Measurements from ENCODE around the gene ITPR1. TPM values are rescaled to one million over a fixed set of nuclear protein-coding genes. Genes with fewer than 3 reads are reported as not detected.
A peak's percentile ranks its signal among the peaks of the same experiment; 100 is the strongest.

The ITPR1 gene
- total and polyA plus RNA-seq, 2 experiments from 2014 or later: 6.8 to 21.0 TPM

DNA sequence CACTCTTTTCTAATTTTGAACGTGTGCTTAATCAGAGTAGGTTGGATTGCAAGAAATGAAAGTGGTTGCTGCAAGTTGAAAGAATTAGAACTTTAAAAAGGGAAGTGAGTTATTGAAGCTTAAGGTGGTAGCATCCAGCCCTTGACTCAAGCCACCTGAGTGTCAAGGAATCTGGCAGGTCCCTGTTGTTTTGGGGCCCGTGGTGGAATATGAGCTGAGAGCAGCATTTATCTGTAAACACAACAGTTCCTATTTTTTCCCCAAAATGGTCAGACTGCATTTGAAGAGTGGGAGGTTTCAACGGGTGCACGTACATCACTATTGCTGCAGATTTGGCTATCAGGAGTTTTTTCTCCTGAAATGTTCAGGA lies 1.7 kb downstream of the ITPR1 start:
- TF ChIP-seq JUNB (IDR thresholded peaks at IDR 0.05; ENCODE audit: unreplicated experiment) (no peak), ZNF331 (CRISPR knock-in tag; IDR thresholded peaks at IDR 0.05; ENCODE audit: low read depth) (no peak), EZH2 (IDR thresholded peaks at IDR 0.05; ENCODE audit: low read depth, unreplicated experiment) (no peak)
- no peak overlapping the region for H3K27ac Mint-ChIP-seq
- peak overlapping the region; percentile 89; the same call in 1 of the 3 replicates for H3K4me3 Mint-ChIP-seq
- H3K4me2 ChIP-seq: peak overlapping the region; percentile 95
- no peaks in the 10 kb centered on the region for H3K79me2 ChIP-seq (replicated peaks; ENCODE audit: insufficient read depth)
- no peaks in the 10 kb centered on the region for H3K9me2 ChIP-seq (ENCODE audit: insufficient read depth)
- H3K4me1 ChIP-seq (ENCODE audit: insufficient read depth): peaks cover 5% of the 10 kb centered on the region; the same call in 1 of the 2 replicates
- peaks cover 20% of the 10 kb centered on the region for H3K27me3 Mint-ChIP-seq (ENCODE audit: insufficient read depth, low read depth, poor library complexity)
- DNase-seq (ENCODE audit: low spot score) (no peak), ATAC-seq (no peak)
- H3F3A ChIP-seq (replicated peaks; ENCODE audit: low read depth): 0 out of 2 replicates have a peak, but pooled peaks cover 4% of the 10 kb centered on the region
- H2AFZ ChIP-seq: no peak overlapping the region
- H3K36me3 ChIP-seq (ENCODE audit: insufficient read depth): no peaks in the 10 kb centered on the region
- H3K9me3 Mint-ChIP-seq: no peaks in the 10 kb centered on the region
- H3K27me3 ChIP-seq (ENCODE audit: insufficient read depth): peaks cover 31% of the 10 kb centered on the region
- H3K4me3 ChIP-seq: peak overlapping the region; percentile 86; the same call in 1 of the 2 replicates
- H3K27ac ChIP-seq (ENCODE audit: low read depth): no peak overlapping the region
- no peaks in the 10 kb centered on the region for H3K36me3 Mint-ChIP-seq (ENCODE audit: low read depth)
- no peaks in the 10 kb centered on the region for H4K20me1 ChIP-seq (replicated peaks; ENCODE audit: insufficient read depth)
- H3K4me1 Mint-ChIP-seq: peaks cover 16% of the 10 kb centered on the region

DNA sequence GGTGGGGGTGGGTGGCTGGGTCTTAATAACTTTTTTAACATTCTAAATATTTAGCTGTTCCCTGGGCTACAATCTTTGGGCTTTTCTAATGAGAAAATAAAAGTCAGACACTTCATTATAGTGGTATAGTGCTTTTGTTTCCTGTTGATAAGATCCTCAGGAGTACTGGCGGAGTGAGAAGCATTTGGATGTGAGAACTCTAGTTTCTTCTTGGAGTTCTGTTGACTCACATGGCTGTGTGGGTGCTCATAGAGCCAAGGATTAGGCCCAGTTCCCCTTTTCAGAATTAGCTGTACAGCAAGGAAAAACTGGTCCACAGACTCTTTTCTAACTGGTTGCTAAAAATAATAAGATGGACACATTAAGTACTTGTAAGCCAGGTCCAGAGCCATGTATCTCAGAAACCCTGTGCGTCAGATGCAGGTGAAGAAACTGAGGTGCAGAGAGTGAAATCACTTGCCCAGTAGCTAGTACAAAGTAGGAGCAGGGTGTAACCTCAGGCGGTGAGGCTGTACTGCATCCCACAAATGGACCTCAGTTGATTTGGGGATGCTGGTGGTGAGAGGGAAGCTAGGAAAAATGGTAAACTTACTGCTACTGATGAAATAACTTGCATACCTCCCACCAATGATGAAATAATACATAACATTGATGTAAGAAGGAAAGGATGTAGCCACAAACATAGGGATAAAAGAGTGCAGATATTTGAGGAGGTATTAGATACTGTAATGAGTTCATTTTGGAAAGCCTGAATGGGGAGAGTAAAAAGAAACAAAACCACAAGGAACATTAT lies 2.3 kb downstream of the ITPR1 start:
- H3K27ac ChIP-seq (ENCODE audit: low read depth): no peak overlapping the region
- H3K4me3 ChIP-seq: no peak overlapping the region
- no peak overlapping the region for H3K4me2 ChIP-seq
- no peaks in the 10 kb centered on the region for H3K9me3 Mint-ChIP-seq
- H3K9me2 ChIP-seq (ENCODE audit: insufficient read depth): no peaks in the 10 kb centered on the region
- no peak overlapping the region for H3K27ac Mint-ChIP-seq
- H3K36me3 Mint-ChIP-seq (ENCODE audit: low read depth): no peaks in the 10 kb centered on the region
- no peaks in the 10 kb centered on the region for H3K36me3 ChIP-seq (ENCODE audit: insufficient read depth)
- no peak overlapping the region for H3K4me3 Mint-ChIP-seq
- peaks cover 16% of the 10 kb centered on the region for H3K4me1 Mint-ChIP-seq
- H3F3A ChIP-seq (replicated peaks; ENCODE audit: low read depth): 0 out of 2 replicates have a peak, but pooled peaks cover 4% of the 10 kb centered on the region
- H3K27me3 Mint-ChIP-seq (ENCODE audit: insufficient read depth, low read depth, poor library complexity): peaks cover 20% of the 10 kb centered on the region
- no peaks in the 10 kb centered on the region for H3K79me2 ChIP-seq (replicated peaks; ENCODE audit: insufficient read depth)
- H3K27me3 ChIP-seq (ENCODE audit: insufficient read depth): peaks cover 27% of the 10 kb centered on the region
- H3K4me1 ChIP-seq (ENCODE audit: insufficient read depth): peaks cover 5% of the 10 kb centered on the region; the same call in 1 of the 2 replicates
- DNase-seq (ENCODE audit: low spot score) (no peak), ATAC-seq (no peak)
- no peaks in the 10 kb centered on the region for H4K20me1 ChIP-seq (replicated peaks; ENCODE audit: insufficient read depth)
- H2AFZ ChIP-seq: no peak overlapping the region
- TF ChIP-seq, protein P1, sequence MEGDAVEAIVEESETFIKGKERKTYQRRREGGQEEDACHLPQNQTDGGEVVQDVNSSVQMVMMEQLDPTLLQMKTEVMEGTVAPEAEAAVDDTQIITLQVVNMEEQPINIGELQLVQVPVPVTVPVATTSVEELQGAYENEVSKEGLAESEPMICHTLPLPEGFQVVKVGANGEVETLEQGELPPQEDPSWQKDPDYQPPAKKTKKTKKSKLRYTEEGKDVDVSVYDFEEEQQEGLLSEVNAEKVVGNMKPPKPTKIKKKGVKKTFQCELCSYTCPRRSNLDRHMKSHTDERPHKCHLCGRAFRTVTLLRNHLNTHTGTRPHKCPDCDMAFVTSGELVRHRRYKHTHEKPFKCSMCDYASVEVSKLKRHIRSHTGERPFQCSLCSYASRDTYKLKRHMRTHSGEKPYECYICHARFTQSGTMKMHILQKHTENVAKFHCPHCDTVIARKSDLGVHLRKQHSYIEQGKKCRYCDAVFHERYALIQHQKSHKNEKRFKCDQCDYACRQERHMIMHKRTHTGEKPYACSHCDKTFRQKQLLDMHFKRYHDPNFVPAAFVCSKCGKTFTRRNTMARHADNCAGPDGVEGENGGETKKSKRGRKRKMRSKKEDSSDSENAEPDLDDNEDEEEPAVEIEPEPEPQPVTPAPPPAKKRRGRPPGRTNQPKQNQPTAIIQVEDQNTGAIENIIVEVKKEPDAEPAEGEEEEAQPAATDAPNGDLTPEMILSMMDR (conservative IDR thresholded peaks at IDR 0.05; ENCODE audit: low read depth in 2 of 2): no peak
- TF ChIP-seq ZNF462 (CRISPR knock-in tag; IDR thresholded peaks at IDR 0.05): no peak
- TF ChIP-seq, protein P2, sequence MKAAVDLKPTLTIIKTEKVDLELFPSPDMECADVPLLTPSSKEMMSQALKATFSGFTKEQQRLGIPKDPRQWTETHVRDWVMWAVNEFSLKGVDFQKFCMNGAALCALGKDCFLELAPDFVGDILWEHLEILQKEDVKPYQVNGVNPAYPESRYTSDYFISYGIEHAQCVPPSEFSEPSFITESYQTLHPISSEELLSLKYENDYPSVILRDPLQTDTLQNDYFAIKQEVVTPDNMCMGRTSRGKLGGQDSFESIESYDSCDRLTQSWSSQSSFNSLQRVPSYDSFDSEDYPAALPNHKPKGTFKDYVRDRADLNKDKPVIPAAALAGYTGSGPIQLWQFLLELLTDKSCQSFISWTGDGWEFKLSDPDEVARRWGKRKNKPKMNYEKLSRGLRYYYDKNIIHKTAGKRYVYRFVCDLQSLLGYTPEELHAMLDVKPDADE (IDR thresholded peaks at IDR 0.05): no peak
- no peak for TF ChIP-seq JUNB (IDR thresholded peaks at IDR 0.05; ENCODE audit: unreplicated experiment)
- TF ChIP-seq CREB1 (CRISPR knock-in tag; IDR thresholded peaks at IDR 0.05; ENCODE audit: low read depth): no peak
- TF ChIP-seq STAT1 (IDR thresholded peaks at IDR 0.05; ENCODE audit: unreplicated experiment): no peak
- no peak for TF ChIP-seq EZH2phosphoT487 (IDR thresholded peaks at IDR 0.05; ENCODE audit: unreplicated experiment)
- TF ChIP-seq NANOG (IDR thresholded peaks at IDR 0.05; ENCODE audit: borderline replicate concordance): no peak
- no peak for TF ChIP-seq ZNF114 (CRISPR knock-in tag; IDR thresholded peaks at IDR 0.05)
- TF ChIP-seq POLR2AphosphoS5 (IDR thresholded peaks at IDR 0.05; ENCODE audit: low read depth): no peak

All from GM23338 (cell line).